Stimulated activated CD8-positive, alpha-beta memory T cell treated with anti-CD3 and anti-CD28 coated beads, Interleukin-2, amount 100 ng/mL, for 48 hours (primary cell): ENCODE measurements around the gene SEC22A.

ENCODE experiments used
- DNase-seq, 2 donors: peaks; one replicate each; pipeline ENCODE4 v3.0.0-alpha.2; 2020; ENCODE audit warnings: low read depth in 2 of 2

SEC22A gene

GRCh38 chr3:123263941-123264340 is 62.2 kb downstream of the SEC22A start:
- DNase-seq, result no peak

- DNase-seq, result no peak
Measured at GRCh38 chr3:123267821-123268220, 66.1 kb downstream of the SEC22A start.

GRCh38 chr3:123270818-123271217 is 69.1 kb downstream of the SEC22A start:
- no peak for DNase-seq

- DNase-seq, result no peak
Measured at GRCh38 chr3:123271466-123272159, 69.9 kb downstream of the SEC22A start.

GRCh38 chr3:123272547-123272946 is 70.8 kb downstream of the SEC22A start:
- no peak for DNase-seq

- no peak for DNase-seq
Measured at GRCh38 chr3:123275691-123276090, 73.9 kb downstream of the SEC22A start.

- no peak for DNase-seq
Measured at GRCh38 chr3:123276346-123277006, 74.7 kb downstream of the SEC22A start.

GRCh38 chr3:123277106-123277505 is 75.4 kb downstream of the SEC22A start:
- DNase-seq, result no peak

- DNase-seq, result no peak
Measured at GRCh38 chr3:123278446-123278845, 76.7 kb downstream of the SEC22A start.

- no peak for DNase-seq
Measured at GRCh38 chr3:123279121-123279520, 77.4 kb downstream of the SEC22A start.

GRCh38 chr3:123281406-123281805 is 79.7 kb downstream of the SEC22A start:
- no peak for DNase-seq

GRCh38 chr3:123281929-123282328 is 80.2 kb downstream of the SEC22A start:
- no peak for DNase-seq

GRCh38 chr3:123282461-123282860 is 80.7 kb downstream of the SEC22A start:
- DNase-seq, result no peak

GRCh38 chr3:123283074-123283473 is 81.3 kb downstream of the SEC22A start:
- DNase-seq, result no peak

- no peak for DNase-seq
Measured at GRCh38 chr3:123283657-123284398, 82.1 kb downstream of the SEC22A start.

GRCh38 chr3:123284399-123285010 is 82.8 kb downstream of the SEC22A start:
- no peak for DNase-seq

GRCh38 chr3:123285066-123285465 is 83.3 kb downstream of the SEC22A start:
- DNase-seq, result no peak

- no peak for DNase-seq
Measured at GRCh38 chr3:123285479-123285878, 83.7 kb downstream of the SEC22A start.

GRCh38 chr3:123285931-123286307 is 84.2 kb downstream of the SEC22A start:
- DNase-seq, result no peak

GRCh38 chr3:123286308-123287023 is 84.7 kb downstream of the SEC22A start:
- DNase-seq, result peak in 1 of 2 donors; percentile 16

- DNase-seq, result no peak
Measured at GRCh38 chr3:123287051-123287961, 85.6 kb downstream of the SEC22A start.
